Caco-2 (cell line): ENCODE measurements around the gene PHC2. TPM values are rescaled to one million over a fixed set of nuclear protein-coding genes. Genes with fewer than 3 reads are reported as not detected.
A peak's percentile ranks its signal among the peaks of the same experiment; 100 is the strongest.

Experiments
- BruUV-seq: library from RNA; stranded (reverse); fragments of 400-500 nt; replicated peaks from 2 replicates; lab custom pipeline; 2021; lab: Mats Ljungman, UMichigan
- CTCF ChIA-PET: fragments of 300-600 bp; sonication (Branson Sonifier 250); formaldehyde crosslinking; loops from one replicate; lab custom pipeline; 2022; ENCODE audit warnings: antibody characterized with exemption; lab: Charles Lee
- POLR2A ChIA-PET: fragments of 300-600 bp; sonication (Branson Sonifier 250); formaldehyde crosslinking; loops from one replicate; lab custom pipeline; 2022; ENCODE audit warnings: antibody characterized with exemption; lab: Charles Lee
- DNase-seq, 2 experiments: peaks; one replicate each; pipeline versions ENCODE4 v3.0.0 to v3.0.0-alpha.2; 2020 to 2022
- H3K27me3 ChIP-seq: replicated peaks from 2 replicates; pipeline ENCODE4 v1.6.0; 2011; ENCODE audit warnings: low read length; ENCODE audit not compliant: control insufficient read depth, insufficient read depth
- H3K36me3 ChIP-seq: 2 replicates; pipeline ENCODE4 v1.5.1; 2011; ENCODE audit warnings: low read length; ENCODE audit not compliant: control insufficient read depth, insufficient read depth
- H3K4me1 ChIP-seq: fragments of 250-450 bp; sonication (Bioruptor Pico); 2 replicates; pipeline ENCODE4 v1.5.1; 2020; ENCODE audit warnings: mild to moderate bottlenecking
- H3K4me3 ChIP-seq: 2 replicates; pipeline ENCODE4 v1.5.1; 2011; ENCODE audit warnings: low read depth, mild to moderate bottlenecking, control low read depth, low read length
- H3K9me3 ChIP-seq: fragments of 250-450 bp; sonication (Bioruptor Pico); 2 replicates; pipeline ENCODE4 v1.5.1; 2020; ENCODE audit warnings: mild to moderate bottlenecking, moderate library complexity
- H3K27ac Mint-ChIP-seq: one replicate; pipeline ENCODE4 v1.8.0; 2022; ENCODE audit warnings: mixed read lengths; ENCODE audit not compliant: unreplicated experiment
- H3K27me3 Mint-ChIP-seq: one replicate; pipeline ENCODE4 v1.8.0; 2022; ENCODE audit warnings: mixed read lengths; ENCODE audit not compliant: insufficient read depth, unreplicated experiment
- H3K36me3 Mint-ChIP-seq: one replicate; pipeline ENCODE4 v1.8.0; 2022; ENCODE audit warnings: mild to moderate bottlenecking, mixed read lengths; ENCODE audit not compliant: insufficient read depth, unreplicated experiment
- H3K4me1 Mint-ChIP-seq: one replicate; pipeline ENCODE4 v1.8.0; 2022; ENCODE audit warnings: low read depth, mixed read lengths; ENCODE audit not compliant: unreplicated experiment
- H3K4me3 Mint-ChIP-seq: one replicate; pipeline ENCODE4 v1.8.0; 2022; ENCODE audit warnings: mild to moderate bottlenecking, moderate library complexity, mixed read lengths; ENCODE audit not compliant: unreplicated experiment
- H3K9me3 Mint-ChIP-seq: one replicate; pipeline ENCODE4 v1.8.0; 2022; ENCODE audit warnings: mixed read lengths; ENCODE audit not compliant: unreplicated experiment
- intact Hi-C: fragments of 100-400 bp; cut with micrococcal nuclease; formaldehyde crosslinking; loops from one replicate; pipeline ENCODE4 v1.10.0; 2022; ENCODE audit not compliant: unreplicated experiment
- total RNA-seq: library from RNA; stranded (reverse); gene quantifications from 2 replicates; pipeline ENCODE4 v1.2.3, GENCODE V29; 2022
- TF ChIP-seq, protein P1 (sequence below), 2 experiments: fragments of 200-600 bp in 1 of 2; IDR thresholded peaks; 1 replicate in 1 of 2; 2 replicates in 1 of 2; pipeline versions ENCODE4 v1.5.1 to v1.8.0; 2011 to 2022; ENCODE audit warnings: antibody characterized with exemption in 1 of 2, control low read depth in 1 of 2, inconsistent platforms in 1 of 2, low read depth in 1 of 2, low read length in 1 of 2, mild to moderate bottlenecking in 1 of 2, moderate library complexity in 1 of 2; ENCODE audit not compliant: insufficient read depth in 1 of 2, severe bottlenecking in 1 of 2, unreplicated experiment in 1 of 2

Gene PHC2
- total RNA-seq, 1 experiment from 2014 or later: 35.2 TPM

- peaks cover 20% of the 10 kb centered on the region for H3K4me1 Mint-ChIP-seq
- CTCF ChIA-PET: interaction anchor here (1.0 kb wide), 1 partner anchor 43 kb away, joined by 3 read pairs; no protein-coding TSS in a partner anchor
- POLR2A ChIA-PET: interaction anchor here (1.0 kb wide), 1 partner anchor 9 kb away, joined by 3 read pairs; no protein-coding TSS in a partner anchor
- no peaks in the 10 kb centered on the region for H3K9me3 Mint-ChIP-seq
- intact Hi-C loops: loop anchor here (5.0 kb wide), 1 partner anchor 41 kb away; no protein-coding TSS in a partner anchor
- H3K36me3 Mint-ChIP-seq: peaks cover 18% of the 10 kb centered on the region
- H3K27me3 ChIP-seq: no peaks in the 10 kb centered on the region
- peak overlapping the region; percentile 38 for H3K4me3 Mint-ChIP-seq
- TF ChIP-seq, protein P1, sequence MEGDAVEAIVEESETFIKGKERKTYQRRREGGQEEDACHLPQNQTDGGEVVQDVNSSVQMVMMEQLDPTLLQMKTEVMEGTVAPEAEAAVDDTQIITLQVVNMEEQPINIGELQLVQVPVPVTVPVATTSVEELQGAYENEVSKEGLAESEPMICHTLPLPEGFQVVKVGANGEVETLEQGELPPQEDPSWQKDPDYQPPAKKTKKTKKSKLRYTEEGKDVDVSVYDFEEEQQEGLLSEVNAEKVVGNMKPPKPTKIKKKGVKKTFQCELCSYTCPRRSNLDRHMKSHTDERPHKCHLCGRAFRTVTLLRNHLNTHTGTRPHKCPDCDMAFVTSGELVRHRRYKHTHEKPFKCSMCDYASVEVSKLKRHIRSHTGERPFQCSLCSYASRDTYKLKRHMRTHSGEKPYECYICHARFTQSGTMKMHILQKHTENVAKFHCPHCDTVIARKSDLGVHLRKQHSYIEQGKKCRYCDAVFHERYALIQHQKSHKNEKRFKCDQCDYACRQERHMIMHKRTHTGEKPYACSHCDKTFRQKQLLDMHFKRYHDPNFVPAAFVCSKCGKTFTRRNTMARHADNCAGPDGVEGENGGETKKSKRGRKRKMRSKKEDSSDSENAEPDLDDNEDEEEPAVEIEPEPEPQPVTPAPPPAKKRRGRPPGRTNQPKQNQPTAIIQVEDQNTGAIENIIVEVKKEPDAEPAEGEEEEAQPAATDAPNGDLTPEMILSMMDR (IDR thresholded peaks at IDR 0.05; ENCODE audit: insufficient read depth in 1 of 2, low read depth in 1 of 2, low read length in 1 of 2, severe bottlenecking in 1 of 2, unreplicated experiment in 1 of 2): no peak
- no peak overlapping the region for H3K4me3 ChIP-seq
- peak; percentile 15 to 64 for DNase-seq
- peak overlapping the region; percentile 71 for H3K27ac Mint-ChIP-seq
- H3K4me1 ChIP-seq: peaks cover 49% of the 10 kb centered on the region
- BruUV-seq: no TSS peak
- no peaks in the 10 kb centered on the region; the same call in 1 of the 2 replicates for H3K36me3 ChIP-seq
- H3K9me3 ChIP-seq: no peaks in the 10 kb centered on the region
- no peaks in the 10 kb centered on the region for H3K27me3 Mint-ChIP-seq
These were observed 92.3 kb downstream of the PHC2 start for GRCh38 chr1:33338440-33339211.

- H3K36me3 Mint-ChIP-seq: peaks cover 24% of the 10 kb centered on the region
- no peaks in the 10 kb centered on the region for H3K9me3 Mint-ChIP-seq
- POLR2A ChIA-PET: no interaction called here
- BruUV-seq: TSS peak; percentile 1
- H3K27ac Mint-ChIP-seq: peak overlapping the region; percentile 71
- H3K9me3 ChIP-seq: no peaks in the 10 kb centered on the region
- H3K4me1 ChIP-seq: peaks cover 49% of the 10 kb centered on the region
- intact Hi-C loops: loop anchor here (5.0 kb wide), 1 partner anchor 41 kb away; no protein-coding TSS in a partner anchor
- DNase-seq: no peak
- no peak overlapping the region for H3K4me3 ChIP-seq
- no peaks in the 10 kb centered on the region; the same call in 1 of the 2 replicates for H3K36me3 ChIP-seq
- H3K27me3 Mint-ChIP-seq: no peaks in the 10 kb centered on the region
- CTCF ChIA-PET: interaction anchor here (1.0 kb wide), 1 partner anchor 42 kb away, joined by 3 read pairs; no protein-coding TSS in a partner anchor
- H3K4me3 Mint-ChIP-seq: no peak overlapping the region
- TF ChIP-seq, protein P1 (IDR thresholded peaks at IDR 0.05; ENCODE audit: insufficient read depth in 1 of 2, low read depth in 1 of 2, low read length in 1 of 2, severe bottlenecking in 1 of 2, unreplicated experiment in 1 of 2): no peak
- peaks cover 20% of the 10 kb centered on the region for H3K4me1 Mint-ChIP-seq
- no peaks in the 10 kb centered on the region for H3K27me3 ChIP-seq
These were observed 92.9 kb downstream of the PHC2 start for GRCh38 chr1:33338048-33338439.

DNA sequence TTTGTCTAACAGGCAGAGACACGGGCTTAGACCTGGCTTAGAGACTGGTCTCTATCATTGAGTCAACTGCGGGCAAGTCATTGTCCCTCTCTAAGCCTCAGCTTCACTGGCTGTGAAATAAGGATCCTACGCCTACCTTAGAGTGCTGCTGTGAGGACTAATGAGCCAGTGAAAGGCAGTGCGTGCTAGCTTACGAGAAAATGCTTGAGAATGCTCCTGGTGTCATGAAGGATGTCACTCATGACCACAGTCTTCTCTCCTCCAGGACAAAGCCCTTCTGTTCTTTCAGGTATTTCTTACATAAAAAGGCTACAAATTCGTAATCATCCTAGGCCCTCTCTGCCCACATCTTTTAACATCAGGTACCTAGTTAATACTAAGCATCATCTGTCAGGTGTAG is 93.5 kb downstream of the PHC2 start:
- Mint-ChIP-seq H3K4me1 (peaks cover 15% of the 10 kb centered on the region), H3K4me3 (no peak overlapping the region), H3K9me3 (no peaks in the 10 kb centered on the region), H3K36me3 (peaks cover 22% of the 10 kb centered on the region), H3K27ac (peak overlapping the region; percentile 71), H3K27me3 (no peaks in the 10 kb centered on the region)
- CTCF ChIA-PET: interaction anchor here (1.0 kb wide), 1 partner anchor 42 kb away, joined by 3 read pairs; no protein-coding TSS in a partner anchor
- intact Hi-C loops: loop anchor here (5.0 kb wide), 1 partner anchor 40 kb away; no protein-coding TSS in a partner anchor
- TF ChIP-seq, protein P1 (IDR thresholded peaks at IDR 0.05; ENCODE audit: insufficient read depth in 1 of 2, low read depth in 1 of 2, low read length in 1 of 2, severe bottlenecking in 1 of 2, unreplicated experiment in 1 of 2): no peak
- H3K9me3 ChIP-seq: no peaks in the 10 kb centered on the region
- POLR2A ChIA-PET: no interaction called here
- H3K36me3 ChIP-seq: no peaks in the 10 kb centered on the region; the same call in 1 of the 2 replicates
- BruUV-seq: no TSS peak
- no peak for DNase-seq
- peaks cover 44% of the 10 kb centered on the region for H3K4me1 ChIP-seq
- H3K27me3 ChIP-seq: no peaks in the 10 kb centered on the region
- H3K4me3 ChIP-seq: no peak overlapping the region
